HEK293 (cell line): Measurements from ENCODE around the gene ROBO1.
A peak's percentile ranks its signal among the peaks of the same experiment; 100 is the strongest.

Experiments used
- CTCF ChIA-PET: fragments of 350-600 bp; formaldehyde crosslinking; extraction: SDS; loops from one replicate; lab custom pipeline; 2021; ENCODE audit warnings: antibody characterized with exemption; lab: Yijun Ruan, JAX
- POLR2A ChIA-PET: fragments of 300-600 bp; formaldehyde crosslinking; extraction: SDS; loops from one replicate; lab custom pipeline; 2020; ENCODE audit warnings: antibody characterized with exemption, inconsistent platforms; lab: Yijun Ruan, JAX
- H3K27ac ChIP-seq: fragments of 200-500 bp; sonication (Bioruptor generic); 2 replicates; pipeline ENCODE4 v1.5.1; 2014; ENCODE audit warnings: low read depth, low read length, control low read depth, inconsistent platforms; ENCODE audit errors: extremely low read depth
- H3K36me3 ChIP-seq, 2 experiments: fragments of 200-500 bp in 1 of 2; sonication (Bioruptor generic) in 1 of 2; 1 replicate in 1 of 2; 2 replicates in 1 of 2; pipeline ENCODE4 v1.5.1; 2014 to 2017; ENCODE audit warnings: inconsistent platforms in 2 of 2, low read length in 2 of 2; ENCODE audit not compliant: control insufficient read depth in 2 of 2, insufficient read depth in 1 of 2
- H3K4me1 ChIP-seq: fragments of 200-500 bp; sonication (Bioruptor generic); 2 replicates; pipeline ENCODE4 v1.5.1; 2014; ENCODE audit warnings: mild to moderate bottlenecking, low read length, inconsistent platforms; ENCODE audit not compliant: control insufficient read depth, insufficient read depth
- H3K4me3 ChIP-seq: 2 replicates; pipeline ENCODE4 v1.5.1; 2011; ENCODE audit warnings: low read depth, mild to moderate bottlenecking, control low read depth, low read length, moderate library complexity
- H3K9me3 ChIP-seq: fragments of 200-500 bp; sonication (Bioruptor generic); 2 replicates; pipeline ENCODE4 v1.5.1; 2014; ENCODE audit warnings: low read depth, low read length, inconsistent platforms; ENCODE audit not compliant: control insufficient read depth, insufficient read depth
- GLIS2 ChIP-seq: fragments of 450-650 bp; formaldehyde crosslinking; IDR thresholded peaks from 2 replicates; pipeline ENCODE4 v1.5.1; 2016; ENCODE audit warnings: missing biosample characterization, missing genetic modification characterization
- KLF8 ChIP-seq: fragments of 450-650 bp; formaldehyde crosslinking; IDR thresholded peaks from 2 replicates; pipeline ENCODE4 v1.5.1; 2016; ENCODE audit warnings: missing biosample characterization, missing genetic modification characterization
- PATZ1 ChIP-seq: fragments of 450-650 bp; formaldehyde crosslinking; IDR thresholded peaks from 2 replicates; pipeline ENCODE4 v1.5.1; 2016; ENCODE audit warnings: missing biosample characterization, missing genetic modification characterization
- PRDM10 ChIP-seq: fragments of 450-650 bp; formaldehyde crosslinking; IDR thresholded peaks from 2 replicates; pipeline ENCODE4 v1.5.1; 2016; ENCODE audit warnings: missing biosample characterization, missing genetic modification characterization
- TCF7L2 ChIP-seq: IDR thresholded peaks from 2 replicates; pipeline ENCODE4 v1.6.1; 2011; ENCODE audit warnings: low read depth, mild to moderate bottlenecking, inconsistent platforms, low read length, moderate library complexity, borderline replicate concordance
- TRIM28 ChIP-seq: IDR thresholded peaks from 2 replicates; pipeline ENCODE4 v1.6.1; 2011; ENCODE audit warnings: low read length, control low read depth, borderline replicate concordance
- ZBTB17 ChIP-seq: fragments of 450-650 bp; formaldehyde crosslinking; IDR thresholded peaks from 2 replicates; pipeline ENCODE4 v1.5.1; 2016; ENCODE audit warnings: missing biosample characterization, missing genetic modification characterization
- ZBTB20 ChIP-seq: fragments of 450-650 bp; formaldehyde crosslinking; IDR thresholded peaks from 2 replicates; pipeline ENCODE4 v1.5.1; 2016; ENCODE audit warnings: missing biosample characterization, missing genetic modification characterization
- ZEB2 ChIP-seq: fragments of 450-650 bp; formaldehyde crosslinking; IDR thresholded peaks from 2 replicates; pipeline ENCODE4 v1.5.1; 2016; ENCODE audit warnings: missing biosample characterization, missing genetic modification characterization
- ZNF202 ChIP-seq: fragments of 450-650 bp; formaldehyde crosslinking; IDR thresholded peaks from 2 replicates; pipeline ENCODE4 v1.5.1; 2016; ENCODE audit warnings: missing biosample characterization, missing genetic modification characterization, borderline replicate concordance
- ZNF335 ChIP-seq: fragments of 450-650 bp; formaldehyde crosslinking; conservative IDR thresholded peaks from 2 replicates; pipeline ENCODE4 v1.5.1; 2016; ENCODE audit warnings: missing biosample characterization, missing genetic modification characterization
- ZNF362 ChIP-seq: fragments of 450-650 bp; formaldehyde crosslinking; IDR thresholded peaks from 2 replicates; pipeline ENCODE4 v1.5.1; 2016; ENCODE audit warnings: missing biosample characterization, missing genetic modification characterization
- ZNF366 ChIP-seq: fragments of 450-650 bp; formaldehyde crosslinking; conservative IDR thresholded peaks from 2 replicates; pipeline ENCODE4 v1.5.1; 2016; ENCODE audit warnings: missing biosample characterization, missing genetic modification characterization
- ZNF600 ChIP-seq: fragments of 450-650 bp; formaldehyde crosslinking; IDR thresholded peaks from 2 replicates; pipeline ENCODE4 v1.5.1; 2016; ENCODE audit warnings: missing biosample characterization, missing genetic modification characterization
- ZNF629 ChIP-seq: fragments of 450-650 bp; formaldehyde crosslinking; IDR thresholded peaks from 2 replicates; pipeline ENCODE4 v1.5.1; 2017; ENCODE audit warnings: missing biosample characterization, missing genetic modification characterization
- ZNF660 ChIP-seq: fragments of 450-650 bp; IDR thresholded peaks from 2 replicates; pipeline ENCODE4 v1.5.1; 2018; ENCODE audit warnings: missing biosample characterization, mild to moderate bottlenecking, missing genetic modification characterization
- ZNF785 ChIP-seq: fragments of 450-650 bp; formaldehyde crosslinking; IDR thresholded peaks from 2 replicates; pipeline ENCODE4 v1.5.1; 2016; ENCODE audit warnings: missing biosample characterization, missing genetic modification characterization
- ZNF843 ChIP-seq: fragments of 450-650 bp; formaldehyde crosslinking; IDR thresholded peaks from 2 replicates; pipeline ENCODE4 v1.5.1; 2016; ENCODE audit warnings: missing biosample characterization, missing genetic modification characterization
- TF ChIP-seq, protein P1 (sequence below): fragments of 450-650 bp; formaldehyde crosslinking; IDR thresholded peaks from 2 replicates; pipeline ENCODE4 v1.5.1; 2016; ENCODE audit warnings: missing biosample characterization, missing genetic modification characterization
- TF ChIP-seq, protein P2 (sequence below): fragments of 450-650 bp; formaldehyde crosslinking; IDR thresholded peaks from 2 replicates; pipeline ENCODE4 v1.5.1; 2017; ENCODE audit warnings: missing biosample characterization, missing genetic modification characterization
- TF ChIP-seq, protein P3 (sequence below): fragments of 450-650 bp; formaldehyde crosslinking; IDR thresholded peaks from 2 replicates; pipeline ENCODE4 v1.5.1; 2016; ENCODE audit warnings: missing biosample characterization, missing genetic modification characterization
- TF ChIP-seq, protein P4 (sequence below): fragments of 450-650 bp; formaldehyde crosslinking; IDR thresholded peaks from 2 replicates; pipeline ENCODE4 v1.5.1; 2017; ENCODE audit warnings: missing biosample characterization, missing genetic modification characterization

Gene ROBO1

GRCh38 chr3:78734048-78734637, 1033.7 kb downstream of the ROBO1 start:
- ChIA-PET CTCF (no interaction called here), POLR2A (no interaction called here)
- H3K36me3 ChIP-seq = no peaks in the 10 kb centered on the region
- H3K4me3 ChIP-seq = no peak overlapping the region
- H3K27ac ChIP-seq = no peak overlapping the region
- H3K9me3 ChIP-seq = no peaks in the 10 kb centered on the region
- peaks cover 7% of the 10 kb centered on the region for H3K4me1 ChIP-seq
- TF ChIP-seq, protein P1, sequence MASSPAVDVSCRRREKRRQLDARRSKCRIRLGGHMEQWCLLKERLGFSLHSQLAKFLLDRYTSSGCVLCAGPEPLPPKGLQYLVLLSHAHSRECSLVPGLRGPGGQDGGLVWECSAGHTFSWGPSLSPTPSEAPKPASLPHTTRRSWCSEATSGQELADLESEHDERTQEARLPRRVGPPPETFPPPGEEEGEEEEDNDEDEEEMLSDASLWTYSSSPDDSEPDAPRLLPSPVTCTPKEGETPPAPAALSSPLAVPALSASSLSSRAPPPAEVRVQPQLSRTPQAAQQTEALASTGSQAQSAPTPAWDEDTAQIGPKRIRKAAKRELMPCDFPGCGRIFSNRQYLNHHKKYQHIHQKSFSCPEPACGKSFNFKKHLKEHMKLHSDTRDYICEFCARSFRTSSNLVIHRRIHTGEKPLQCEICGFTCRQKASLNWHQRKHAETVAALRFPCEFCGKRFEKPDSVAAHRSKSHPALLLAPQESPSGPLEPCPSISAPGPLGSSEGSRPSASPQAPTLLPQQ (tag by site-specific recombination) = 0 out of 2 replicates have a peak, but pooled peaks have one; percentile 26
- TF ChIP-seq TCF7L2 (no peak), TRIM28 (peak; percentile 71; the same call in 1 of the 2 replicates), GLIS2 (tag by site-specific recombination) (peak; percentile 39; the same call in 1 of the 2 replicates), ZNF843 (tag by site-specific recombination) (no peak), ZNF660 (tag by site-specific recombination) (peak; percentile 48; the same call in 1 of the 2 replicates), ZNF600 (tag by site-specific recombination) (peak; percentile 52; the same call in 1 of the 2 replicates), ZNF785 (tag by site-specific recombination) (no peak), ZEB2 (tag by site-specific recombination) (peak; percentile 47; the same call in 1 of the 2 replicates), ZBTB20 (tag by site-specific recombination) (peak; percentile 47; the same call in 1 of the 2 replicates), ZNF629 (tag by site-specific recombination) (peak; percentile 70), KLF8 (tag by site-specific recombination) (peak; percentile 35; the same call in 1 of the 2 replicates), PATZ1 (tag by site-specific recombination) (peak; percentile 24; the same call in 1 of the 2 replicates), ZNF362 (tag by site-specific recombination) (peak; percentile 46; the same call in 1 of the 2 replicates), ZNF335 (tag by site-specific recombination) (0 out of 2 replicates have a peak, but pooled peaks have one; percentile 27), ZNF366 (tag by site-specific recombination) (0 out of 2 replicates have a peak, but pooled peaks have one; percentile 28), ZBTB17 (tag by site-specific recombination) (peak; percentile 53; the same call in 1 of the 2 replicates), PRDM10 (peak; percentile 60), ZNF202 (tag by site-specific recombination) (no peak)
- TF ChIP-seq, protein P2, sequence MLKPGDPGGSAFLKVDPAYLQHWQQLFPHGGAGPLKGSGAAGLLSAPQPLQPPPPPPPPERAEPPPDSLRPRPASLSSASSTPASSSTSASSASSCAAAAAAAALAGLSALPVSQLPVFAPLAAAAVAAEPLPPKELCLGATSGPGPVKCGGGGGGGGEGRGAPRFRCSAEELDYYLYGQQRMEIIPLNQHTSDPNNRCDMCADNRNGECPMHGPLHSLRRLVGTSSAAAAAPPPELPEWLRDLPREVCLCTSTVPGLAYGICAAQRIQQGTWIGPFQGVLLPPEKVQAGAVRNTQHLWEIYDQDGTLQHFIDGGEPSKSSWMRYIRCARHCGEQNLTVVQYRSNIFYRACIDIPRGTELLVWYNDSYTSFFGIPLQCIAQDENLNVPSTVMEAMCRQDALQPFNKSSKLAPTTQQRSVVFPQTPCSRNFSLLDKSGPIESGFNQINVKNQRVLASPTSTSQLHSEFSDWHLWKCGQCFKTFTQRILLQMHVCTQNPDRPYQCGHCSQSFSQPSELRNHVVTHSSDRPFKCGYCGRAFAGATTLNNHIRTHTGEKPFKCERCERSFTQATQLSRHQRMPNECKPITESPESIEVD (tag by site-specific recombination) = peak; percentile 79
- TF ChIP-seq, protein P3, sequence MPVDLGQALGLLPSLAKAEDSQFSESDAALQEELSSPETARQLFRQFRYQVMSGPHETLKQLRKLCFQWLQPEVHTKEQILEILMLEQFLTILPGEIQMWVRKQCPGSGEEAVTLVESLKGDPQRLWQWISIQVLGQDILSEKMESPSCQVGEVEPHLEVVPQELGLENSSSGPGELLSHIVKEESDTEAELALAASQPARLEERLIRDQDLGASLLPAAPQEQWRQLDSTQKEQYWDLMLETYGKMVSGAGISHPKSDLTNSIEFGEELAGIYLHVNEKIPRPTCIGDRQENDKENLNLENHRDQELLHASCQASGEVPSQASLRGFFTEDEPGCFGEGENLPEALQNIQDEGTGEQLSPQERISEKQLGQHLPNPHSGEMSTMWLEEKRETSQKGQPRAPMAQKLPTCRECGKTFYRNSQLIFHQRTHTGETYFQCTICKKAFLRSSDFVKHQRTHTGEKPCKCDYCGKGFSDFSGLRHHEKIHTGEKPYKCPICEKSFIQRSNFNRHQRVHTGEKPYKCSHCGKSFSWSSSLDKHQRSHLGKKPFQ = peak; percentile 82
- TF ChIP-seq, protein P4, sequence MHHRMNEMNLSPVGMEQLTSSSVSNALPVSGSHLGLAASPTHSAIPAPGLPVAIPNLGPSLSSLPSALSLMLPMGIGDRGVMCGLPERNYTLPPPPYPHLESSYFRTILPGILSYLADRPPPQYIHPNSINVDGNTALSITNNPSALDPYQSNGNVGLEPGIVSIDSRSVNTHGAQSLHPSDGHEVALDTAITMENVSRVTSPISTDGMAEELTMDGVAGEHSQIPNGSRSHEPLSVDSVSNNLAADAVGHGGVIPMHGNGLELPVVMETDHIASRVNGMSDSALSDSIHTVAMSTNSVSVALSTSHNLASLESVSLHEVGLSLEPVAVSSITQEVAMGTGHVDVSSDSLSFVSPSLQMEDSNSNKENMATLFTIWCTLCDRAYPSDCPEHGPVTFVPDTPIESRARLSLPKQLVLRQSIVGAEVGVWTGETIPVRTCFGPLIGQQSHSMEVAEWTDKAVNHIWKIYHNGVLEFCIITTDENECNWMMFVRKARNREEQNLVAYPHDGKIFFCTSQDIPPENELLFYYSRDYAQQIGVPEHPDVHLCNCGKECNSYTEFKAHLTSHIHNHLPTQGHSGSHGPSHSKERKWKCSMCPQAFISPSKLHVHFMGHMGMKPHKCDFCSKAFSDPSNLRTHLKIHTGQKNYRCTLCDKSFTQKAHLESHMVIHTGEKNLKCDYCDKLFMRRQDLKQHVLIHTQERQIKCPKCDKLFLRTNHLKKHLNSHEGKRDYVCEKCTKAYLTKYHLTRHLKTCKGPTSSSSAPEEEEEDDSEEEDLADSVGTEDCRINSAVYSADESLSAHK = peak; percentile 52; the same call in 1 of the 2 replicates
